Measurements from ENCODE around the gene HOXA9. TPM values are rescaled to one million over a fixed set of nuclear protein-coding genes. Genes with fewer than 3 reads are reported as not detected.

HOXA9 gene
- total RNA-seq, 1 donor from 2014 or later: not detected

DNA sequence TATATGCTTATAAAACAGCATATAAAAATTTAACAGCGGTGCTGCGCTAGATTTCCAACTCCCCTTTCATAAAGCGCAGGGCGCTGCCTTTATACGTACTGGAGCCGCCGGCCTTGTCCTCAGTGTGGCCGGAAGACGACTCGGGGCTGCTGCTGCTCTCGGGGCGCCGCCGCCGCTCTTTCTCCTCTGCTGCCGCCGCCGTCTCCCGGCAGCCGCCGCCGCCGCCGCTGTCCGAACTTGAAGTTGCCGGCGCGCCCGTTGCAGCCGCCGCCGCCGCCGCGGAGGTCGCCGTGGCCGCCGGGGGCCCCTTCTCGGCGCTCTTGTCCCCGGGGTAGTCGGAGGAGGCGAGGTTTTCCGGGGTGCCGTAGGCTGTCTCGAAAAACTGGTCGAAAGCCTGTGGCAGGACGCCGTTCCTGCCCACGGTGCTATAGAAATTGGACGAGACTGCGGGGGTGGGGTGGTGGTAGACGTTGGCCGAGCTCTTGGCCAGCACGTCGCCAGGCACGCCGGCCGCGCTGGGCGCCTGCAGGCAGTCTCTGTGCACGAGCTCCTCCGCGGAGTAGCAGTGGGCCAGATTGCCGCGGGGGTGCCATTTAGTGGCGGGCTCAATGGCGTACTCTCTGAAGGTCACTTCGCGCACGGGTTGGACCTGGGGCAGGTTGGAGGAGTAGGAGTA is 19.1 kb upstream of the HOXA9 start:
- DNase-seq (ENCODE audit: low read depth) (no peak), FAIRE-seq (no peak)
- Histone ChIP-seq H3K36me3 (ENCODE audit: insufficient read depth, low read length) (no peaks in the 10 kb centered on the region), H3K4me2 (ENCODE audit: low read length) (peak overlapping the region; percentile 75), H3K9ac (ENCODE audit: low read length) (no peak overlapping the region), H4K20me1 (ENCODE audit: insufficient read depth, low read length) (peaks cover 14% of the 10 kb centered on the region), H3K9me3 (ENCODE audit: insufficient read depth, low read depth, low read length) (peaks cover 6% of the 10 kb centered on the region), H3K4me1 (ENCODE audit: insufficient read depth, low read length) (peaks cover 9% of the 10 kb centered on the region), H3K79me2 (ENCODE audit: insufficient read depth, low read length) (no peaks in the 10 kb centered on the region), H2AFZ (ENCODE audit: low read depth, low read length) (no peak overlapping the region), H3K27me3 (ENCODE audit: insufficient read depth, low read length) (peaks cover 97% of the 10 kb centered on the region), H3K4me3 (ENCODE audit: insufficient read depth, low read depth, low read length) (peak overlapping the region; percentile 36), H3K27ac (ENCODE audit: low read depth, low read length) (no peak overlapping the region)
- peaks cover 23% of the 10 kb centered on the region for H3K9me3 Mint-ChIP-seq (ENCODE audit: unreplicated experiment)
- H3K36me3 Mint-ChIP-seq (ENCODE audit: low read depth, unreplicated experiment): peaks cover 2% of the 10 kb centered on the region
- peaks cover 88% of the 10 kb centered on the region for H3K27me3 Mint-ChIP-seq (ENCODE audit: low read depth, unreplicated experiment)
- H3K4me3 Mint-ChIP-seq (ENCODE audit: unreplicated experiment): no peak overlapping the region
- TF ChIP-seq, protein P1, sequence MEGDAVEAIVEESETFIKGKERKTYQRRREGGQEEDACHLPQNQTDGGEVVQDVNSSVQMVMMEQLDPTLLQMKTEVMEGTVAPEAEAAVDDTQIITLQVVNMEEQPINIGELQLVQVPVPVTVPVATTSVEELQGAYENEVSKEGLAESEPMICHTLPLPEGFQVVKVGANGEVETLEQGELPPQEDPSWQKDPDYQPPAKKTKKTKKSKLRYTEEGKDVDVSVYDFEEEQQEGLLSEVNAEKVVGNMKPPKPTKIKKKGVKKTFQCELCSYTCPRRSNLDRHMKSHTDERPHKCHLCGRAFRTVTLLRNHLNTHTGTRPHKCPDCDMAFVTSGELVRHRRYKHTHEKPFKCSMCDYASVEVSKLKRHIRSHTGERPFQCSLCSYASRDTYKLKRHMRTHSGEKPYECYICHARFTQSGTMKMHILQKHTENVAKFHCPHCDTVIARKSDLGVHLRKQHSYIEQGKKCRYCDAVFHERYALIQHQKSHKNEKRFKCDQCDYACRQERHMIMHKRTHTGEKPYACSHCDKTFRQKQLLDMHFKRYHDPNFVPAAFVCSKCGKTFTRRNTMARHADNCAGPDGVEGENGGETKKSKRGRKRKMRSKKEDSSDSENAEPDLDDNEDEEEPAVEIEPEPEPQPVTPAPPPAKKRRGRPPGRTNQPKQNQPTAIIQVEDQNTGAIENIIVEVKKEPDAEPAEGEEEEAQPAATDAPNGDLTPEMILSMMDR (IDR thresholded peaks at IDR 0.05; ENCODE audit: insufficient read depth, low read depth, low read length): no peak
- TF ChIP-seq EZH2 (IDR thresholded peaks at IDR 0.05; ENCODE audit: insufficient read depth, low read length): peak; percentile 71
- peak overlapping the region; percentile 72 for H3K27ac Mint-ChIP-seq (ENCODE audit: unreplicated experiment)
- H3K4me1 Mint-ChIP-seq (ENCODE audit: low read depth, unreplicated experiment): no peaks in the 10 kb centered on the region

- H3K27me3 ChIP-seq (ENCODE audit: insufficient read depth, low read length): peaks cover 97% of the 10 kb centered on the region
- peaks cover 4% of the 10 kb centered on the region for H3K9me3 ChIP-seq (ENCODE audit: insufficient read depth, low read depth, low read length)
- Mint-ChIP-seq H3K27ac (ENCODE audit: unreplicated experiment) (peak overlapping the region; percentile 58), H3K4me3 (ENCODE audit: unreplicated experiment) (peak overlapping the region; percentile 40), H3K4me1 (ENCODE audit: low read depth, unreplicated experiment) (no peaks in the 10 kb centered on the region), H3K27me3 (ENCODE audit: low read depth, unreplicated experiment) (peaks cover 88% of the 10 kb centered on the region), H3K36me3 (ENCODE audit: low read depth, unreplicated experiment) (peaks cover 2% of the 10 kb centered on the region), H3K9me3 (ENCODE audit: unreplicated experiment) (peaks cover 30% of the 10 kb centered on the region)
- H2AFZ ChIP-seq (ENCODE audit: low read depth, low read length): no peak overlapping the region
- peaks cover 7% of the 10 kb centered on the region for H3K4me1 ChIP-seq (ENCODE audit: insufficient read depth, low read length)
- no peak overlapping the region for H3K27ac ChIP-seq (ENCODE audit: low read depth, low read length)
- peaks cover 13% of the 10 kb centered on the region for H4K20me1 ChIP-seq (ENCODE audit: insufficient read depth, low read length)
- H3K9ac ChIP-seq (ENCODE audit: low read length): no peak overlapping the region
- H3K36me3 ChIP-seq (ENCODE audit: insufficient read depth, low read length): no peaks in the 10 kb centered on the region
- peak overlapping the region; percentile 75 for H3K4me2 ChIP-seq (ENCODE audit: low read length)
- FAIRE-seq: no peak
- TF ChIP-seq, protein P1 (IDR thresholded peaks at IDR 0.05; ENCODE audit: insufficient read depth, low read depth, low read length): no peak
- no peak for TF ChIP-seq EZH2 (IDR thresholded peaks at IDR 0.05; ENCODE audit: insufficient read depth, low read length)
- peak overlapping the region; percentile 36 for H3K4me3 ChIP-seq (ENCODE audit: insufficient read depth, low read depth, low read length)
- no peaks in the 10 kb centered on the region for H3K79me2 ChIP-seq (ENCODE audit: insufficient read depth, low read length)
- no peak for DNase-seq (ENCODE audit: low read depth)
These were observed 18.5 kb upstream of the HOXA9 start for GRCh38 chr7:27183682-27184336.

Measured in astrocyte (in vitro differentiated cells and primary cell).